H1 (cell line): ENCODE data around the gene MPHOSPH9.

Experiments
- EP300 ChIP-seq, 2 experiments: IDR thresholded peaks; 1 replicate in 1 of 2; 2 replicates in 1 of 2; pipeline ENCODE4 v1.6.1; 2011 to 2012; ENCODE audit warnings: low read depth in 2 of 2, low read length in 2 of 2, mild to moderate bottlenecking in 2 of 2, borderline replicate concordance in 1 of 2, inconsistent platforms in 1 of 2, moderate library complexity in 1 of 2
- TF ChIP-seq, protein P1 (sequence below), 3 experiments: IDR thresholded peaks; 1 replicate in 2 of 3; 2 replicates in 1 of 3; pipeline versions ENCODE4 v1.5.1 to v1.6.1; 2011; ENCODE audit warnings: low read length in 3 of 3, mild to moderate bottlenecking in 3 of 3, inconsistent platforms in 2 of 3, low read depth in 1 of 3, moderate library complexity in 1 of 3; ENCODE audit not compliant: insufficient read depth in 1 of 3; ENCODE audit errors: control extremely low read depth in 1 of 3

DNA sequence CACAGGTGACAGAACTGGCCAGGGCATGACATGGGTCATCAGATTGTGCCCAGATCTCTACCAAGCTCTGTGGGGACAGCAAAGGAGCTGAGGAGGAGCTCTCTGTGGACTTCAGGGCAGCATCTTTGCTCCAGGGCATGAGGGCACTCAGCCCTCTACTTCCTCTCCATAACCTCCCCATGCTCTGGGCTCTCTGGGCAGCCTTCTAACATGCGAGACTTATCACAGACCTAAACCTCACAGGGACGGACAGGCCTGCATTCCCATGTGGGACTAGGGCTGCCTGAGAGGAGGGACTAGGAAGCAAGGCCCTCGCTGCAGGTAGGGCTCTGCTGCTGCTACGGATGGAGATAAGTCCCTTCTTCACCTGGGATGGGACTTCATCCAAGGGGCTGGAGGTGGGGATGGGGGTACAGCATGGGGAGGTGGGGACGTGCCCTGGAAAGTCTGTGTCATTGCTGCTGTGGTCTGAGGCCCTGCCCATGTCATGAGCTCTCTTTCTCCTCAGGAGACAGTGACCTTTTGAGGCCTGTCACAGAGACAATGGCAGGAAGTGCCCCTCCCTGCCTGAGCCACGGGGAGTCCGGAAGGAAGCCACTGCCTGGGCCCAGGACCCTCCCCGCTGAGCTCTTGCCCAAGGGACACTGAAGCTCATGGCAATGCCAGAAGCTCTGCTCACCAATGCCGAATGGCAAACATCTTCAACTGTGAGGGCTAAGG, 126.1 kb downstream of the MPHOSPH9 start:
- TF ChIP-seq EP300 (IDR thresholded peaks at IDR 0.05; ENCODE audit: borderline replicate concordance in 1 of 2, low read depth in 2 of 2, low read length in 2 of 2) = no peak
- TF ChIP-seq, protein P1, sequence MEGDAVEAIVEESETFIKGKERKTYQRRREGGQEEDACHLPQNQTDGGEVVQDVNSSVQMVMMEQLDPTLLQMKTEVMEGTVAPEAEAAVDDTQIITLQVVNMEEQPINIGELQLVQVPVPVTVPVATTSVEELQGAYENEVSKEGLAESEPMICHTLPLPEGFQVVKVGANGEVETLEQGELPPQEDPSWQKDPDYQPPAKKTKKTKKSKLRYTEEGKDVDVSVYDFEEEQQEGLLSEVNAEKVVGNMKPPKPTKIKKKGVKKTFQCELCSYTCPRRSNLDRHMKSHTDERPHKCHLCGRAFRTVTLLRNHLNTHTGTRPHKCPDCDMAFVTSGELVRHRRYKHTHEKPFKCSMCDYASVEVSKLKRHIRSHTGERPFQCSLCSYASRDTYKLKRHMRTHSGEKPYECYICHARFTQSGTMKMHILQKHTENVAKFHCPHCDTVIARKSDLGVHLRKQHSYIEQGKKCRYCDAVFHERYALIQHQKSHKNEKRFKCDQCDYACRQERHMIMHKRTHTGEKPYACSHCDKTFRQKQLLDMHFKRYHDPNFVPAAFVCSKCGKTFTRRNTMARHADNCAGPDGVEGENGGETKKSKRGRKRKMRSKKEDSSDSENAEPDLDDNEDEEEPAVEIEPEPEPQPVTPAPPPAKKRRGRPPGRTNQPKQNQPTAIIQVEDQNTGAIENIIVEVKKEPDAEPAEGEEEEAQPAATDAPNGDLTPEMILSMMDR (IDR thresholded peaks at IDR 0.05; ENCODE audit: control extremely low read depth in 1 of 3, insufficient read depth in 1 of 3, low read depth in 1 of 3, low read length in 3 of 3) = no peak
